LNCAP (cell line): ENCODE results near the gene HS2ST1.

Experiments
- TF ChIP-seq, protein P1 (sequence below): fragments of 450-650 bp; IDR thresholded peaks from 2 replicates; pipeline ENCODE4 v1.5.1; 2017; ENCODE audit warnings: mild to moderate bottlenecking

Gene HS2ST1

DNA sequence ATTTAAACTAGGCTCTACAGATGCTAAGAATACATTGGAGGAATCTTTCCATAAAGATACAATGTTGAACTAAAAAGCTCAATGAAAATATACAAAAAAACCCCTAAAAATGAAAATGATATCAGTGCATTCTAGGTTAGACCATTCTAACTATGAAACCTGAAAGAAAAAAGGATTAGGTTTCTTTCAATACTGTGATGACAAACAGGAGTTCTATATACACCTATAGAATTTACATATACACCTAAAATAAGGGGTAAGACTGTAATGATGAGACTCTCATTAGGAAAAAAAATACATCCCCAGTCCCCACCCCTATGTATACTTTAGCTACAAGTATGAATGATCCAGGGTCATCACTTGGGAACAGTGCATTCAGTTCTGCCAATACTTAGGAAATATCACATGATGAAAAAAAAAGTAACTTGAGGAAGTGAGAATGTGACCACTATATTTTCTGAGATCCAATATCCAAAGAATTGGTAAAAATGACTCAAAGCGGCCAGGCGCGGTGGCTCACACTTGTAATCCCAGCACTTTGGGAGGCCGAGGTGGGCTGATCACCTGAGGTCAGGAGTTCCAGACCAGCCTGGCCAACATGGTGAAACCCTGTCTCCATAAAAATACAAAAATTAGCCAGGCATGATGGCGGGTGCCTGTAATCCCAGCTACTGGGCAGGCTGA, 26.8 kb upstream of the HS2ST1 start:
- TF ChIP-seq, protein P1, sequence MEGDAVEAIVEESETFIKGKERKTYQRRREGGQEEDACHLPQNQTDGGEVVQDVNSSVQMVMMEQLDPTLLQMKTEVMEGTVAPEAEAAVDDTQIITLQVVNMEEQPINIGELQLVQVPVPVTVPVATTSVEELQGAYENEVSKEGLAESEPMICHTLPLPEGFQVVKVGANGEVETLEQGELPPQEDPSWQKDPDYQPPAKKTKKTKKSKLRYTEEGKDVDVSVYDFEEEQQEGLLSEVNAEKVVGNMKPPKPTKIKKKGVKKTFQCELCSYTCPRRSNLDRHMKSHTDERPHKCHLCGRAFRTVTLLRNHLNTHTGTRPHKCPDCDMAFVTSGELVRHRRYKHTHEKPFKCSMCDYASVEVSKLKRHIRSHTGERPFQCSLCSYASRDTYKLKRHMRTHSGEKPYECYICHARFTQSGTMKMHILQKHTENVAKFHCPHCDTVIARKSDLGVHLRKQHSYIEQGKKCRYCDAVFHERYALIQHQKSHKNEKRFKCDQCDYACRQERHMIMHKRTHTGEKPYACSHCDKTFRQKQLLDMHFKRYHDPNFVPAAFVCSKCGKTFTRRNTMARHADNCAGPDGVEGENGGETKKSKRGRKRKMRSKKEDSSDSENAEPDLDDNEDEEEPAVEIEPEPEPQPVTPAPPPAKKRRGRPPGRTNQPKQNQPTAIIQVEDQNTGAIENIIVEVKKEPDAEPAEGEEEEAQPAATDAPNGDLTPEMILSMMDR: no peak

DNA sequence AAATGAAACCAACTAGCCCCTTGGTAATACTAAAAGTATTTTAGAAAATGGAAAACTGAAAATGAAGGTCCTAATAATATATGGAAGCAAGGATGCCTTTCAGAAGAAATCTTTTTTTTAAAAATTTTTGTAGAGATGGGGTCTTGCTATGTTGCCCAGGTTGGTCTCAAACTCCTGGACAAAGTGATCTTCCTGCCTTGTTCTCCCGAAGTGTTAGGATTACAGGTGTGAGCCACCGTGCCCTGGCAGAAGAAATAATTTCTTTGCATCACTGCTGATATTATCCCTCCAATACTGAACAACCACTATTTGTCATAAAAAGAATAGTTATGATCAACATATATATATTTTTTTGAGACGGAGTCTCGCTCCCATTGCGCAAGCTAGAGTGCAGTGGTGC, 26.1 kb upstream of the HS2ST1 start:
- TF ChIP-seq, protein P1: no peak

DNA sequence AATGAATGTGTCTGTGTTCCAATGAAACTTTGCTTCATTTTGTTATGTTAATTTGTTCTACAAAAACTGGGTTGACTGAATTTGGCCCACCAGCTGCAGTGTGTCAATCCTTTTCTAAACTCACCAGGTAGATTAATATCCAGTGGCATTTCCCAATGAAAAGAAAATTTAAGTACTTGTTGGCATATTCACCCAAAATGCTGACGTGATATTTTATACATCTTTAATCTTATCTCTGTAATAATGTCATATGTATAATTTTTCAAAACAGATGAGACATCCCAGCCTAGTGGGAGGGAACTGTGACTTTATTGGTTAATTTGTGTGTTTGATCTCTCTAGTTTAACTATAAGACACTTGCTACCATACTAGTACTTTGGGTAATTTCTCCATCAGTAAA, 8.6 kb upstream of the HS2ST1 start:
- TF ChIP-seq, protein P1: no peak

DNA sequence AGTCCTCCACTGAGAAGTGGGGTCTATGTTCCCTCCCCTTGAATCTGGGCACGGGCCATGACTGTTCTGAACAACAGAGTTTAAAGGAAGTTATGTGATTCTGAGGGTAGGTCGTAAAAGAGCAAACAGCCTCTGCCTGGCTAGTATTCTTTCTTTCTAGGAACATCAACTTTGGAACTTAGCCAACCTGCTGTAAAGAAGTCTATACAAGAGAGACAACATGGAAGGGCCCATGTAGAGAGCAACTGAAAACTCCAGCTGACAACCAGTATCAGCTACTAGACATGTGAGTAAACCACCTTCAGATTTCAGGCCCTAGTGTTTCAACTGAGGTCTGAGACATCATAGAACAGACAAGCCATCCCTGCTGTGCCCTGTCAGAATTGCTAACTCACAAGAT, 8.0 kb upstream of the HS2ST1 start:
- TF ChIP-seq, protein P1: no peak

DNA sequence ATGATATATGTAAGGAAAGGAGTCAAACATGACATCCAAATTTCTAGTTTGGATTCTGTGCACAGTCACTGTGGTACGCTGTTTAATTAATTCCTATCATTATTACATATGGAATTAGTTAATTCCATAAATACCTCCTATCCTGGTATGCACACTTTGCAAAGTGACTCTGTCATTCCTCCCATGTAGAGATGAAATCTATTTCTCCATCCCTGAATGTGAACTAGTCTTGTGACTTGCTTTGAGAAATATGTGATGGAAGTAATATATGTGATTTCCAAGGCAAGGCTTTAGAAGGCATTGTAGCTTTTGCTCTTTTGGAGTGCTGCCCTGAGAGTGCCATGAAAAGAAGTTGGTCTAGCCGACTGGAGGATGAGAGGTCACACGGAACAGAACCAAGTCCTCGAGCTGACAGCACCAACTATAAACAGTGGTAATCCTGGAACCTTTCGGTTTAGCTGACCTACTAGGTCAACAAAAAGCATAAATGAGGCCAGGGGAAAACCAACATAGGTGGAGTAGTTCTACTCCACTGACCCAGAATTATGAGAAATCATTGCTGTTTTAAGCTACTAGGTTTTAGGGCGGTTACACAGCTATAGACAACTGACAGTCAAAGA, 2.0 kb upstream of the HS2ST1 start:
- TF ChIP-seq, protein P1: no peak

DNA sequence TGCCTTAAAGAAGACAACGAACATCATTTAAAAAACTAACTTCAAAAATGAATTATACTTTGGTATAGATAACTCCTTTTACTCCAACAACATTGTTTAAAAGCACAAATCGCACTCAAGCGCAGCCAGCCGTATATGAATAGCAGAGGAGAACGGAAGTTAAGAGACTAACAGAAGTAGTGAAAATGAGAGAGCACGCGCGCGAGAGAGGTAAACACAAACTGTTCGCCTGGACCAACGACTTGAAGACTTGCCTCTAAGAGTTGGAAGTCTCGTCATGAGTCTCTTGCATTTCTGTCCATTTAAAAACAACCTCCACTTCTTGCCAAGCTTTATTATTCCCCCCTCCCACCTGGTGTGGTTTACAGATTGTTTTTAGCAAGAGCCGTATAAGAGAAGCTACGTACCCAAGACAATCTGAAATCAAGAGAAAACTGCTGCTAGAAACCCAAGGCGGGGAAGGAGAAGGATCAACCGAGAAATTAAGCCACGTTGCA, 988 bp upstream of the HS2ST1 start:
- TF ChIP-seq, protein P1: no peak

DNA sequence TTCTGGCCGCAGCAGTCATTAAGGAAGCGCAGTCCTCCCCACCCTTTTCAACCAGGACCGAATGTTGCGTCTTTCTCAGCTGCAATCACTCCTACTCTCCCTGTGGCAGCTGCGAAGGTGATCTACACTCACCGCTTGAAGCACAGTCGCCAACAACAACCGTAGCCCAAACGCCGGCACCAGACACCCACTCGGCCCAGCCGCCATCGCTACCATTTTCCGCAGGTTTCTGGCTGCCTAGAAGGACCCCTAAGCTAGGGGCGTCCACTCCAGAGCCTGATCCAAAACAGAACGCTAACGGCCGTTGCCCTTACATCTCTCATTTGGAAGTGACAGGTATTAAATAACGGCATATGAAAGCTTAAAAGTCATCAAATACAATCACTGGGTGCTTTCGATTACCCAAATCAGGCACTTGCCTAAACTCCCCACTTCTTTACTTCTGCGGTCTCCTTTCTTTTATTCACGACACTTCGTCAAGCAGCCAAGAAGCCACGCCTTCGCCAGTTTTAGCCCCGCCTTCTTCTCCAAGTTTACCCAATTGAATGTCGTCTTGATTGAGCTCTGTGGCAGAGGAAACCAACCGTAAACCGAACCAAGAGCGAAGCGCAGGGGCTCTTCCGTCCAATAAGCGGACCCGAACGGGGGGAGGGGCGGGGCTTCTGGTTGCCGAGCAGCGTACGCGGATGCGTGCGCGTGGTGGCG, 387 bp upstream of the HS2ST1 start, which contains the start of gene SELENOF:
Gene SELENOF (minus strand): TSS at position 231 of the 705 bp plus-strand sequence. CDS start 15 bp downstream, at position 216.
- TF ChIP-seq, protein P1: no peak
